GM10248 (cell line): ENCODE results near the gene TMEM259.

ENCODE experiments used
- CTCF ChIA-PET: fragments of 300-600 bp; sonication (Branson Sonifier 250); formaldehyde crosslinking; extraction: SDS; loops from one replicate; lab custom pipeline; 2021; ENCODE audit warnings: antibody characterized with exemption; lab: Yijun Ruan, JAX
- POLR2A ChIA-PET: fragments of 350-650 bp; sonication (Branson Sonifier 250); formaldehyde crosslinking; extraction: SDS; loops from one replicate; lab custom pipeline; 2020; ENCODE audit warnings: antibody characterized with exemption; lab: Yijun Ruan, JAX
- DNase-seq: peaks from one replicate; pipeline ENCODE4 v3.0.0; 2012; ENCODE audit errors: extremely low spot score
- TF ChIP-seq, protein P1 (sequence below): IDR thresholded peaks from 2 replicates; pipeline ENCODE4 v1.5.1; 2012; ENCODE audit warnings: mild to moderate bottlenecking, low read depth; ENCODE audit errors: extremely low read depth, missing control alignments, control extremely low read depth

Gene TMEM259

DNA sequence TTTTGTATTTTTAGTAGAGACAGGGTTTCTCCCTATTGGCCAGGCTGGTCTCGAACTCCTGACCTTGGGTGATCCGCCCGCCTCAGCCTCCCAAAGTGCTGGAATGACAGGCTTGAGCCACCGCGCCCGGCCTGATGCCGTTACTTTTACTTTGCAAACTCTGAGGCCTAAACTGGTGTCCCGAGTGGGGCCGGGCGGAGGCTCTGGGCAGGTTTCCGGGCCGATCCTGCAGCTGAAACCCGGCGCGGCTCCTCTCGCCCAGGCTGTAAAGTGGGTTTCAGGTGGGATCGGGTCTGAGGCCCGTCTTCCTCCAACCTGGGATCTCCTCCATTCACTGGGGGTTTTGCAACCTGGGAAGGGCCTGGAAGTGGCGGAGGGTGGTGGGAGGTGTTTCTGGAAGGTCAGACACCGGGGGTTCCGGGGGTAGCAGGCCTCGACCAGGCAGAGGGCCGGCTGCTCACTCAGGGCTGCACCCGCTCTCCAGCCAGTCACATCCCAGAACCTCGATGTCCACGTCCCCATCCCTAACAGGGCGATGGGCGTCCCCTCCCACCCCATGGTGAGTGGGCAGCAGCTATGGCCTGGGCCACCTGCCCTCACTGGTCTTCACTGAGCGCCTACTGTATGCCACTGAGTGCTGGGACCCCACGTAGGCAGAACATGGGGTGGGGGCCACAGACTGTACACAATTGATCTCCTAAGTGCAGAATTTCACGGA is 58.1 kb downstream of the TMEM259 start:
- TF ChIP-seq, protein P1, sequence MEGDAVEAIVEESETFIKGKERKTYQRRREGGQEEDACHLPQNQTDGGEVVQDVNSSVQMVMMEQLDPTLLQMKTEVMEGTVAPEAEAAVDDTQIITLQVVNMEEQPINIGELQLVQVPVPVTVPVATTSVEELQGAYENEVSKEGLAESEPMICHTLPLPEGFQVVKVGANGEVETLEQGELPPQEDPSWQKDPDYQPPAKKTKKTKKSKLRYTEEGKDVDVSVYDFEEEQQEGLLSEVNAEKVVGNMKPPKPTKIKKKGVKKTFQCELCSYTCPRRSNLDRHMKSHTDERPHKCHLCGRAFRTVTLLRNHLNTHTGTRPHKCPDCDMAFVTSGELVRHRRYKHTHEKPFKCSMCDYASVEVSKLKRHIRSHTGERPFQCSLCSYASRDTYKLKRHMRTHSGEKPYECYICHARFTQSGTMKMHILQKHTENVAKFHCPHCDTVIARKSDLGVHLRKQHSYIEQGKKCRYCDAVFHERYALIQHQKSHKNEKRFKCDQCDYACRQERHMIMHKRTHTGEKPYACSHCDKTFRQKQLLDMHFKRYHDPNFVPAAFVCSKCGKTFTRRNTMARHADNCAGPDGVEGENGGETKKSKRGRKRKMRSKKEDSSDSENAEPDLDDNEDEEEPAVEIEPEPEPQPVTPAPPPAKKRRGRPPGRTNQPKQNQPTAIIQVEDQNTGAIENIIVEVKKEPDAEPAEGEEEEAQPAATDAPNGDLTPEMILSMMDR = no peak
- POLR2A ChIA-PET = no interaction called here
- CTCF ChIA-PET = no interaction called here
- no peak for DNase-seq

DNA sequence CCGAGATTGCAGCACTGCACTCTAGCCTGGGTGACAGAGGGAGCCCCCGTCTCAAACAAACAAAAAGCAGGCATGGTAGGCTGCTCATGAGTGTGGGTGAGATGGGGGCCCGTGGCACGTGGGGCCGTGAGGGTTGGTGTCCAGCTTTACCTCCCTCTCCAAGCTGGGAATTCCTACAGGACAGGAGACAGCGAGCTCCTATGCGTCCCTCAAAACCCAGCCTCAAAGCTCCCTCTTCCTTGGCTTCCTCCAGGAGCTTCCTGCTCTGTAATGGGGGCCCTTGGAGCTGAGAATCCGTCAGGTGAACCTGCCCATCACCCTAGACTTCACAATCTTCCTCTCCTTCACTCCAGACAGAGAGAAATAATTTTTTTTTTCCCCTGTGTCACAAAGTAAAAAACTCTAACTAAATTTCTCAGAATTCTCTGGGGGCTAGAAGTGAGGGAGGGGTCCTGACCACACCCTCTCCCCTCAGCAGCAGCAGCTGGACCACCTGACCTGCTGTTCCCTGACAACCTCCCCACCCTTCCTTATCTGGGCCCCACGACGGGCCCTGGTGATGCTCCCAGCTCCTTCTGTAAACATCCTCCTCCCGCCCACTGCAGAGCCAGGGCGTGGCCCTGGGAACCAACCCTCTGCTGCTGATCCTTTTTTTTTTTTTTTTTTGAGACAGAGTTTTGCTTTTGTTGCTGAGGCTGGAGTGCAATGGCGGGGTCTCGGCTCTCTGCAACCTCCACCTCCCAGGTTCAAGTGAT is 58.9 kb downstream of the TMEM259 start:
- DNase-seq = no peak
- POLR2A ChIA-PET = interaction anchor here (0.6 kb wide), 1 partner anchor 15 kb away, joined by 3 read pairs; no protein-coding TSS in a partner anchor
- TF ChIP-seq, protein P1 = no peak
- CTCF ChIA-PET = no interaction called here

DNA sequence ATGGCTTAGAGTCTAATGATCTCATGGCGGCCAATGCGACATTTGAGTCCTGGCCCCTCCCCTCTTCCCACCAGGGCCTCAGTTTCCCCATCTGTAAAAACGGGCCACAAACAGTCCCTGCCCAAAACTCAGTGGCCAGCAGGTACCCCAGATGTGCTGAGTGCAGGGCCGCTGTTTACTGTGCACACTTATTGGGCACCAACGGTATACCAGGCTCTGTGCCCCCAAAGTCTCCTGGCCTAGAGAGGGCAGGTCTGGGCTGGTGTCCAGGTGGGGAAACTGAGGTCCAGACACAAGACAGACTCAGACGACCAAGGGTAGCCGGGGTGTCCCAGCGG is 60.4 kb downstream of the TMEM259 start:
- TF ChIP-seq, protein P1 = no peak
- ChIA-PET POLR2A (no interaction called here), CTCF (interaction anchor here (1.0 kb wide), 1 partner anchor 37 kb away, joined by 6 read pairs; no protein-coding TSS in a partner anchor)
- DNase-seq = no peak

GRCh38 chr19:960020-960419 is 60.9 kb downstream of the TMEM259 start:
- no peak for DNase-seq
- CTCF ChIA-PET = interaction anchor here (0.9 to 1.0 kb wide), 2 partner anchors 11 to 37 kb away, joined by 4 to 6 read pairs; no protein-coding TSS in a partner anchor
- POLR2A ChIA-PET = no interaction called here
- TF ChIP-seq, protein P1 = no peak
